H9 (cell line): ENCODE data around the gene ZFP36L1. TPM values are rescaled to one million over a fixed set of nuclear protein-coding genes. Genes with fewer than 3 reads are reported as not detected.

Experiments
- DNase-seq: peaks from one replicate; pipeline ENCODE4 v3.0.0-alpha.2; 2017
- H2AFZ ChIP-seq: one replicate; pipeline ENCODE4 v1.6.1; 2013; ENCODE audit warnings: mild to moderate bottlenecking, low read length, control low read depth, moderate library complexity
- H2AK5ac ChIP-seq: 2 replicates; pipeline ENCODE4 v1.6.1; 2013; ENCODE audit warnings: low read length, control low read depth, mixed read lengths; ENCODE audit not compliant: insufficient read length
- H2BK120ac ChIP-seq: one replicate; pipeline ENCODE4 v1.6.1; 2013; ENCODE audit warnings: low read depth, mild to moderate bottlenecking, low read length, control low read depth, inconsistent platforms; ENCODE audit not compliant: poor library complexity, severe bottlenecking
- H2BK12ac ChIP-seq: 2 replicates; pipeline ENCODE4 v1.6.1; 2013; ENCODE audit warnings: low read length, control low read depth, mixed read lengths, low read depth; ENCODE audit not compliant: insufficient read length
- H2BK15ac ChIP-seq: 2 replicates; pipeline ENCODE4 v1.6.1; 2013; ENCODE audit warnings: low read depth, low read length, control low read depth
- H2BK20ac ChIP-seq: one replicate; pipeline ENCODE4 v1.6.1; 2013; ENCODE audit warnings: low read depth, mild to moderate bottlenecking, low read length, control low read depth, inconsistent platforms; ENCODE audit not compliant: poor library complexity, severe bottlenecking
- H2BK5ac ChIP-seq: 2 replicates; pipeline ENCODE4 v1.6.1; 2013; ENCODE audit warnings: low read length, control low read depth, mixed read lengths; ENCODE audit not compliant: insufficient read length
- H3K14ac ChIP-seq: 2 replicates; pipeline ENCODE4 v1.6.1; 2013; ENCODE audit warnings: low read length, control low read depth; ENCODE audit not compliant: insufficient read depth
- H3K18ac ChIP-seq: 2 replicates; pipeline ENCODE4 v1.6.1; 2013; ENCODE audit warnings: low read depth, mild to moderate bottlenecking, mixed read lengths, low read length, control low read depth; ENCODE audit not compliant: insufficient read length
- H3K23ac ChIP-seq: 2 replicates; pipeline ENCODE4 v1.6.1; 2013; ENCODE audit warnings: low read length, control low read depth, mixed read lengths, low read depth; ENCODE audit not compliant: insufficient read length
- H3K23me2 ChIP-seq: 2 replicates; pipeline ENCODE4 v1.6.1; 2013; ENCODE audit warnings: low read depth, mild to moderate bottlenecking, mixed read lengths, low read length, control low read depth; ENCODE audit not compliant: insufficient read length, poor library complexity, severe bottlenecking
- H3K27ac ChIP-seq: 2 replicates; pipeline ENCODE4 v1.5.1; 2013; ENCODE audit warnings: low read length, control low read depth, mixed read lengths, low read depth; ENCODE audit not compliant: insufficient read length
- H3K27me3 ChIP-seq: 2 replicates; pipeline ENCODE4 v1.6.1; 2013; ENCODE audit warnings: low read length, control low read depth, inconsistent platforms; ENCODE audit not compliant: insufficient read depth
- H3K4ac ChIP-seq: 2 replicates; pipeline ENCODE4 v1.6.1; 2013; ENCODE audit warnings: low read depth, mild to moderate bottlenecking, control low read depth, inconsistent platforms, low read length, moderate library complexity
- H3K4me1 ChIP-seq: 2 replicates; pipeline ENCODE4 v1.6.1; 2013; ENCODE audit warnings: low read length, control low read depth, inconsistent platforms; ENCODE audit not compliant: insufficient read depth
- H3K4me2 ChIP-seq: 2 replicates; pipeline ENCODE4 v1.6.1; 2013; ENCODE audit warnings: low read length, control low read depth, mixed read lengths; ENCODE audit not compliant: insufficient read length, insufficient read depth
- H3K56ac ChIP-seq: 2 replicates; pipeline ENCODE4 v1.6.1; 2013; ENCODE audit warnings: low read depth, mild to moderate bottlenecking, mixed read lengths, low read length, control low read depth; ENCODE audit not compliant: insufficient read length
- H3K79me1 ChIP-seq: 2 replicates; pipeline ENCODE4 v1.6.1; 2013; ENCODE audit warnings: low read depth, mild to moderate bottlenecking, moderate library complexity, low read length, control low read depth, inconsistent platforms; ENCODE audit not compliant: insufficient read depth, poor library complexity, severe bottlenecking
- H3K79me2 ChIP-seq: 2 replicates; pipeline ENCODE4 v1.6.1; 2013; ENCODE audit warnings: low read length, control low read depth, inconsistent platforms; ENCODE audit not compliant: insufficient read depth
- H3K9ac ChIP-seq: 2 replicates; pipeline ENCODE4 v1.6.1; 2013; ENCODE audit warnings: low read length, control low read depth, mixed read lengths; ENCODE audit not compliant: insufficient read length; ENCODE audit errors: extremely low read depth
- H3K9me3 ChIP-seq: one replicate; pipeline ENCODE4 v1.6.1; 2013; ENCODE audit warnings: low read depth, low read length, inconsistent platforms; ENCODE audit not compliant: control insufficient read depth
- H3T11ph ChIP-seq: one replicate; pipeline ENCODE4 v1.6.1; 2013; ENCODE audit warnings: mild to moderate bottlenecking, low read length, control low read depth, inconsistent platforms
- H4K20me1 ChIP-seq: one replicate; pipeline ENCODE4 v1.6.1; 2013; ENCODE audit not compliant: control insufficient read depth, insufficient read length, insufficient read depth
- H4K5ac ChIP-seq: 2 replicates; pipeline ENCODE4 v1.6.1; 2013; ENCODE audit warnings: low read depth, mild to moderate bottlenecking, mixed read lengths, low read length, control low read depth; ENCODE audit not compliant: insufficient read length
- H4K8ac ChIP-seq: replicated peaks from 2 replicates; pipeline ENCODE4 v1.6.1; 2013; ENCODE audit warnings: low read length, control low read depth, mixed read lengths, low read depth; ENCODE audit not compliant: insufficient read length
- H4K91ac ChIP-seq: 2 replicates; pipeline ENCODE4 v1.6.1; 2013; ENCODE audit warnings: low read depth, mild to moderate bottlenecking, moderate library complexity, mixed read lengths, low read length, control low read depth; ENCODE audit not compliant: insufficient read length
- H3K27ac Mint-ChIP-seq, 3 experiments: 2 replicates in 2 of 3; 3 replicates in 1 of 3; pipeline ENCODE4 v1.8.0; 2020 to 2021; ENCODE audit warnings: mixed read lengths in 3 of 3, mild to moderate bottlenecking in 1 of 3, moderate library complexity in 1 of 3
- H3K27me3 Mint-ChIP-seq: 2 replicates; pipeline ENCODE4 v1.8.0; 2021; ENCODE audit warnings: low read depth, mild to moderate bottlenecking, moderate library complexity, mixed read lengths
- H3K36me3 Mint-ChIP-seq, 3 experiments: 2 replicates in 2 of 3; 3 replicates in 1 of 3; pipeline ENCODE4 v1.8.0; 2020 to 2021; ENCODE audit warnings: low read depth in 3 of 3, mixed read lengths in 3 of 3; ENCODE audit not compliant: insufficient read depth in 1 of 3
- H3K4me1 Mint-ChIP-seq, 2 experiments: 2 replicates each; pipeline ENCODE4 v1.8.0; 2020; ENCODE audit warnings: mixed read lengths in 2 of 2
- H3K4me3 Mint-ChIP-seq, 2 experiments: 2 replicates in 1 of 2; 3 replicates in 1 of 2; pipeline ENCODE4 v1.8.0; 2020 to 2021; ENCODE audit warnings: mild to moderate bottlenecking in 2 of 2, mixed read lengths in 2 of 2, moderate library complexity in 1 of 2
- H3K9me3 Mint-ChIP-seq, 2 experiments: 2 replicates in 1 of 2; 3 replicates in 1 of 2; pipeline ENCODE4 v1.8.0; 2020; ENCODE audit warnings: mild to moderate bottlenecking in 2 of 2, mixed read lengths in 2 of 2, moderate library complexity in 1 of 2
- WGBS: extraction: QIAGEN DNeasy Blood & Tissue Kit; methylation state at CpG from one replicate; pipeline ENCODE4 v1.1.7; 2013; ENCODE audit warnings: missing lambda C conversion rate, low lambda C conversion rate, mixed read lengths; ENCODE audit not compliant: insufficient read length; ENCODE audit errors: extremely low coverage; 5-methylcytosine and 5-hydroxymethylcytosine counted together
- total RNA-seq: library from RNA; stranded (reverse); gene quantifications from 2 replicates; pipeline ENCODE4 v1.2.1, GENCODE V29; 2021
- TF ChIP-seq, protein P1 (sequence below): fragments of 200-600 bp; sonication (generic); conservative IDR thresholded peaks from 3 replicates; pipeline ENCODE4 v1.8.0; 2021; ENCODE audit warnings: antibody characterized with exemption, mild to moderate bottlenecking

ZFP36L1 gene
- total RNA-seq, 1 experiment from 2014 or later = 109 TPM

GRCh38 chr14:68760761-68761160 is 32.1 kb downstream of the ZFP36L1 start:
- Histone ChIP-seq H4K8ac (no peak overlapping the region), H3K4me1 (peaks cover 4% of the 10 kb centered on the region; the same call in 1 of the 2 replicates), H4K5ac (no peak overlapping the region), H2BK120ac (no peak overlapping the region), H3K9me3 (no peaks in the 10 kb centered on the region), H3K9ac (no peak overlapping the region), H3K18ac (no peak overlapping the region), H3K23ac (no peak overlapping the region), H3K79me2 (no peaks in the 10 kb centered on the region), H2AFZ (no peak overlapping the region), H3K79me1 (no peaks in the 10 kb centered on the region), H2BK5ac (no peak overlapping the region), H3K27me3 (no peaks in the 10 kb centered on the region), H2BK20ac (no peak overlapping the region), H3K4ac (no peak overlapping the region), H3K4me2 (no peak overlapping the region), H3K27ac (no peak overlapping the region), H3K56ac (no peak overlapping the region), H3K14ac (no peak overlapping the region), H3T11ph (no peak overlapping the region), H4K91ac (no peak overlapping the region), H2AK5ac (no peak overlapping the region), H3K23me2 (no peaks in the 10 kb centered on the region), H2BK12ac (no peak overlapping the region), H2BK15ac (no peak overlapping the region), H4K20me1 (no peaks in the 10 kb centered on the region)
- Mint-ChIP-seq H3K27ac (no peak overlapping the region), H3K4me1 (peaks cover 18 to 23% of the 10 kb centered on the region in 2 experiments), H3K27me3 (peaks cover 5% of the 10 kb centered on the region; the same call in 1 of the 2 replicates), H3K36me3 (no peaks in the 10 kb centered on the region; a peak in 1 of 7 replicates), H3K4me3 (no peak overlapping the region), H3K9me3 (no peaks in the 10 kb centered on the region; a peak in 1 of 5 replicates)
- no peak for DNase-seq
- WGBS = no CpG with 5 or more reads among the region's 2 CpGs
- TF ChIP-seq, protein P1, sequence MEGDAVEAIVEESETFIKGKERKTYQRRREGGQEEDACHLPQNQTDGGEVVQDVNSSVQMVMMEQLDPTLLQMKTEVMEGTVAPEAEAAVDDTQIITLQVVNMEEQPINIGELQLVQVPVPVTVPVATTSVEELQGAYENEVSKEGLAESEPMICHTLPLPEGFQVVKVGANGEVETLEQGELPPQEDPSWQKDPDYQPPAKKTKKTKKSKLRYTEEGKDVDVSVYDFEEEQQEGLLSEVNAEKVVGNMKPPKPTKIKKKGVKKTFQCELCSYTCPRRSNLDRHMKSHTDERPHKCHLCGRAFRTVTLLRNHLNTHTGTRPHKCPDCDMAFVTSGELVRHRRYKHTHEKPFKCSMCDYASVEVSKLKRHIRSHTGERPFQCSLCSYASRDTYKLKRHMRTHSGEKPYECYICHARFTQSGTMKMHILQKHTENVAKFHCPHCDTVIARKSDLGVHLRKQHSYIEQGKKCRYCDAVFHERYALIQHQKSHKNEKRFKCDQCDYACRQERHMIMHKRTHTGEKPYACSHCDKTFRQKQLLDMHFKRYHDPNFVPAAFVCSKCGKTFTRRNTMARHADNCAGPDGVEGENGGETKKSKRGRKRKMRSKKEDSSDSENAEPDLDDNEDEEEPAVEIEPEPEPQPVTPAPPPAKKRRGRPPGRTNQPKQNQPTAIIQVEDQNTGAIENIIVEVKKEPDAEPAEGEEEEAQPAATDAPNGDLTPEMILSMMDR = no peak
